ENCODE measurements around the gene MTCH1.

MTCH1 gene

GRCh38 chr6:36924131-36924530 lies 61.9 kb downstream of the MTCH1 start:
- DNase-seq = no peak

- DNase-seq = no peak
Observed at GRCh38 chr6:36920546-36920945, 65.5 kb downstream of the MTCH1 start.

GRCh38 chr6:36920049-36920448 lies 65.9 kb downstream of the MTCH1 start:
- DNase-seq = no peak

Measured in stimulated activated CD4-positive, alpha-beta T cell treated with anti-CD3 and anti-CD28 coated beads, Interleukin-2, amount 100 ng/mL, for 24 hours (primary cell).